ENCODE measurements around the gene SMIM22.

Gene SMIM22

DNA sequence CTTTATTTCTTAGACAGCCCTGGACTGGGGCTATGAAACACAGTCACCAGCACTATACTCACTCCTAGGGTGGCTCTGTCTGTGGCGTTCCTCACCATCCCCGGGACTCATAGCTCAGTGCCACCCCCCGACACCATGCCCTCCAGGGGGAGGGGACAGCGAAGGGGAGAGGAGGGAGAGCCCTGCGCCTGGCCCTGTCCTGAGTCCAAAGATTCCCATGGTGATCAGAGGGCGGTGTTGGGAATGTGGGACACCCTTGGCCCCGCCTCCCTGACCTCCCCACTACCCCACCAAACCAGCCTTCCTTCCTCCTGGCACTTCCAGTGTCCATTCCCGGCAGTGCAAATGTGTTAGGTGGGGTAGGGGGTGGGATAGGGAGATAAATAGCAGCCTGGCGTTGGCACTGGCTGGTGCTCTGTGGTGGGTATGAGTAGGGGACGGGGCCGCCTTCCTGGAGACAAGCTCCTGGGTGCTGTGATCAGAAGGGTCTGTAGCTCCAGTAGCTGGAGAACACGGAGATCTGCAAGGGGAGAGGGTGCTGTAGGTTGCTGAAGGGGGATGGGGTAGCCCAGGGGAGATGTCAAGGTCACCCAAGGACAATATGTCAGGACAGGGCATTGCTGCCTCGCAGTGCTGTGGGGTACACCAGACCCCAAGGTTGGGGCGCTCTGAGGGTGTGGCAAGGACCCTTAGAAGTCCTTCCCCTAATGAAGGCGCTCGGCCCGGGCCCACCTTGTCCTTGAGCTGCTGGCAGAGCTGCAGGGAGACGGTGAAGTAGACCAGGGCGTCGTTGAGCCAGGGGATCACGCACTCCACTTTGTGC lies 2.0 kb downstream of the SMIM22 start:
- no peaks in the 10 kb centered on the region for H3K9me3 ChIP-seq (ENCODE audit: low read depth, low read length)
- H3K36me3 ChIP-seq (ENCODE audit: insufficient read depth, low read length): no peaks in the 10 kb centered on the region
- H3K27ac ChIP-seq: no peak overlapping the region
- H3K9ac ChIP-seq (ENCODE audit: insufficient read length): no peak overlapping the region
- TF ChIP-seq POLR2AphosphoS5 (IDR thresholded peaks at IDR 0.05; ENCODE audit: borderline replicate concordance, low read depth, low read length): no peak
- TF ChIP-seq FOXP2 (optimal IDR thresholded peaks at IDR 0.05; ENCODE audit: control extremely low read depth, extremely low read length, insufficient read depth): no peak
- no peak for TF ChIP-seq EZH2 (IDR thresholded peaks at IDR 0.05)
- no peak overlapping the region for H3K4me3 ChIP-seq
- DNase-seq (ENCODE audit: low read depth, low spot score): no peak

DNA sequence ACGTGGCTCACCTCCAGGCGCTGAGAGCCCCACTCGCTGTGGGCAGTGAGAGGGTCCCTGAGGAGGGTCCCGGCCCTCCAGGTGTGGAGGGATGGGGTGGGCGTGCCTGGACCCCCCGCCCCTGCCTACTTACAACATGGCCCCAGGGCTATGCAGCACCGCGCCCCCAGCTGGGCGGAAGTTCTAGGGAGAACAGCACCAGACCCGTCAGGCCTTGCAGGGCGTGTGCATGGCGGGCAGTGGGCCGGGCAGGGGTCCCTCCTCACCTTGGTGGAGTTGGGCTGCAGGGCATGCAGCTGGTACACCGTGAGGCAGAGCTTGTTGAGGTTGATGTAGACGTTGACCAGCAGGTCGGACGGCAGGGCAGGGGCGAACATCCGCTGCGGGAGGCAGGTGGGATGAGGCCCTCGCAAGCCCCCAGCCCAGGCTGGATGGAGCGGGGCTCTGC lies 2.7 kb downstream of the SMIM22 start:
- Histone ChIP-seq H3K36me3 (ENCODE audit: insufficient read depth, low read length) (no peaks in the 10 kb centered on the region), H3K9ac (ENCODE audit: insufficient read length) (no peak overlapping the region), H3K9me3 (ENCODE audit: low read depth, low read length) (no peaks in the 10 kb centered on the region), H3K4me3 (no peak overlapping the region), H3K27ac (no peak overlapping the region)
- no peak for DNase-seq (ENCODE audit: low read depth, low spot score)
- no peak for TF ChIP-seq FOXP2 (optimal IDR thresholded peaks at IDR 0.05; ENCODE audit: control extremely low read depth, extremely low read length, insufficient read depth)
- TF ChIP-seq POLR2AphosphoS5 (IDR thresholded peaks at IDR 0.05; ENCODE audit: borderline replicate concordance, low read depth, low read length): no peak
- TF ChIP-seq EZH2 (IDR thresholded peaks at IDR 0.05): no peak

DNA sequence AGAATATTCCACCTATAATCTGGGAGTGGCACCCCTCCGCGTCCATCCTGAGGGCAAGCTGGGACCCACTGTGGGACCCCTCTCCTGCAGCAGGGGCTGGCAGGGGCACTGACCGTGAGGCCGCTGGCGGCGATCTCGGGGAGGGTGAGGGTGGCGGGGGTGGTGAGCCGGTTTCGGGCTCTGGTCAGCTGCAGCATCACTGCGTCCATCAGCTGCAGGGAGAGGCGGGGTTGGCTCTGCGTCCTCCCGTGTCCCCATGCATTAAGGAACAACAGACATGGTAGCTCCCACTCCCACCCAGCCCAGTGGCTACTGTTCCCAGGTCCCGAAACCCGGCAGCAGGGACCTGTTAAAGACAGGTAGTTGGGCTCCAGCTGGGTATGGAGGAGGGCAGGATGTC lies 3.3 kb downstream of the SMIM22 start:
- Histone ChIP-seq H3K36me3 (ENCODE audit: insufficient read depth, low read length) (no peaks in the 10 kb centered on the region), H3K9ac (ENCODE audit: insufficient read length) (no peak overlapping the region), H3K9me3 (ENCODE audit: low read depth, low read length) (no peaks in the 10 kb centered on the region), H3K4me3 (no peak overlapping the region), H3K27ac (no peak overlapping the region)
- TF ChIP-seq POLR2AphosphoS5 (IDR thresholded peaks at IDR 0.05; ENCODE audit: borderline replicate concordance, low read depth, low read length) (no peak), EZH2 (IDR thresholded peaks at IDR 0.05) (no peak), FOXP2 (optimal IDR thresholded peaks at IDR 0.05; ENCODE audit: control extremely low read depth, extremely low read length, insufficient read depth) (no peak)
- DNase-seq (ENCODE audit: low read depth, low spot score): no peak

DNA sequence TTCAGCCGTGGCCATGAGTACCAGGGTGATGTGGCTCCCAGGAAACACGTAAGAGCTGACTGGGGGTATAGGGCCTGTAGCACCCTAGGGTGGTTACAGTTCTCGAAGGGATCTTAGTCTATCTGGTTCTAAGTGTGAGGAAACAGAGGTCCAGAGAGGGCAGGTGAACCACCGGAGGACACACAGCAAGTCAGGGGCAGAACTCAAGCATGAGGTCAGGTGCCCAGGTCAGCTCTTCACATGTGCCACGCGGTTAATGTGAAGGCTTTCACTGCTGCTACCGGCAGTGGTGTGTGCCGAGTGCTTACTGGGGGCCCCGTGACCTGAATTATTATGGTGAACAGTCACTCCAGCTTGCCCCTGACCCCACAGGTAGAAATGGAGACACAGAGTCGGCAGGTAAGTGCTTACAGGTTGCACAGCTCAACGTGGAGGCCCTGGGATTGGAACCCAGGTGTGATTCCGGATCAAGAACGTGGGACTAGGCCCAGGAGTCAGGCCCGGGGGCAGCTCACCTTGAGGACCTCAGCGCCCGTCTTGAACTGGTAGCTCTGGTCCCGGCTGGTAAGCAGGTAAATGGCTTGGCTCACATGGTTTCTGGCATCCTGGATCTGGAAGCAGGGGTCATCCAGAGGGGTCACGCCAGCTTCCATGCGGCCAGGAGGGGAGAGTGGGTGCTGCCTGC lies 4.1 kb downstream of the SMIM22 start:
- H3K27ac ChIP-seq: no peak overlapping the region
- no peak for DNase-seq (ENCODE audit: low read depth, low spot score)

DNA sequence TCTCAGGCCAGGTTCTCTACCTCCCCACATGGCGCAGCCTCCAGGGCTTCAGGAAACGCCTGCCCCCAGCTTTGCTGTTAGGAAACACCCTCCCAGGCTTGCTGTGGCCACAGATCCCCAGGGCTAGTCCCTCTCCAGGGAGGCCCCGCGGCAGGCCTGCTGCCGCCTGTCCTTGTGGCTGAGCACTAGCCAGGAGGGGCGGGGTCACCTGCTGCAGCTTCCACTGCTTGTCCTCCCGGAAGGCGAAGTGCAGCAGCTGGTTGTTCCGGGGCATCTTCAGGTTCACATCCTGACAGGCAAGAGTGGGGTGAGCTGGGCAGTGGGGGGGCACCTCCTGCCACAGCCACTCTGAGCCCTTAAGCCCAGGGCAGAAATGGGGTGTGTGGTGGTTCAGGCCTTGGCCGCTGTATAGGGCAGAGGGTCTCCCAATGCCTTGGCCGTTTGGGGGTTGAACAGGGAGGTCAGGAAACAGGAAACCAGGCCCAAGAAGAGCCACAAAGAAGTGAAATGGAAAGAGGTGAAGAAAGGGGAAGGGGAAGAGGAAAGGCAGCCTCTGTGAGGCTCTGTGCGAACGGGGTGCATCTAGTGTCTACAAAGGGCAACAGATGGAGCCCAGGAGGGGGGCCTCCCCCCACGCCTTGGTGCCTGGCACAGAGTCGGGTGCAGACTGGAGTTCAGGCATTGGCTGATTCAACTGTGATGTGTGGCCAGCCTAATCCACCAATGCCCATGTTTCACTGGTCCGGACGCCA lies 5.3 kb downstream of the SMIM22 start:
- Histone ChIP-seq H3K9me3 (ENCODE audit: low read depth, low read length) (no peaks in the 10 kb centered on the region), H3K9ac (ENCODE audit: insufficient read length) (no peak overlapping the region), H3K4me3 (no peak overlapping the region), H3K27ac (no peak overlapping the region), H3K36me3 (ENCODE audit: insufficient read depth, low read length) (peaks cover 13% of the 10 kb centered on the region; the same call in 1 of the 2 replicates)
- DNase-seq (ENCODE audit: low read depth, low spot score): no peak
- TF ChIP-seq EZH2 (IDR thresholded peaks at IDR 0.05): no peak
- no peak for TF ChIP-seq FOXP2 (optimal IDR thresholded peaks at IDR 0.05; ENCODE audit: control extremely low read depth, extremely low read length, insufficient read depth)
- no peak for TF ChIP-seq POLR2AphosphoS5 (IDR thresholded peaks at IDR 0.05; ENCODE audit: borderline replicate concordance, low read depth, low read length)

More for the DNA sequence above, 4.1 kb downstream of the SMIM22 start:
- H3K36me3 ChIP-seq (ENCODE audit: insufficient read depth, low read length): peaks cover 3% of the 10 kb centered on the region; the same call in 1 of the 2 replicates
- H3K9me3 ChIP-seq (ENCODE audit: low read depth, low read length): no peaks in the 10 kb centered on the region
- H3K4me3 ChIP-seq: no peak overlapping the region
- H3K9ac ChIP-seq (ENCODE audit: insufficient read length): no peak overlapping the region
- no peak for TF ChIP-seq POLR2AphosphoS5 (IDR thresholded peaks at IDR 0.05; ENCODE audit: borderline replicate concordance, low read depth, low read length)
- TF ChIP-seq FOXP2 (optimal IDR thresholded peaks at IDR 0.05; ENCODE audit: control extremely low read depth, extremely low read length, insufficient read depth): no peak
- no peak for TF ChIP-seq EZH2 (IDR thresholded peaks at IDR 0.05)

DNA sequence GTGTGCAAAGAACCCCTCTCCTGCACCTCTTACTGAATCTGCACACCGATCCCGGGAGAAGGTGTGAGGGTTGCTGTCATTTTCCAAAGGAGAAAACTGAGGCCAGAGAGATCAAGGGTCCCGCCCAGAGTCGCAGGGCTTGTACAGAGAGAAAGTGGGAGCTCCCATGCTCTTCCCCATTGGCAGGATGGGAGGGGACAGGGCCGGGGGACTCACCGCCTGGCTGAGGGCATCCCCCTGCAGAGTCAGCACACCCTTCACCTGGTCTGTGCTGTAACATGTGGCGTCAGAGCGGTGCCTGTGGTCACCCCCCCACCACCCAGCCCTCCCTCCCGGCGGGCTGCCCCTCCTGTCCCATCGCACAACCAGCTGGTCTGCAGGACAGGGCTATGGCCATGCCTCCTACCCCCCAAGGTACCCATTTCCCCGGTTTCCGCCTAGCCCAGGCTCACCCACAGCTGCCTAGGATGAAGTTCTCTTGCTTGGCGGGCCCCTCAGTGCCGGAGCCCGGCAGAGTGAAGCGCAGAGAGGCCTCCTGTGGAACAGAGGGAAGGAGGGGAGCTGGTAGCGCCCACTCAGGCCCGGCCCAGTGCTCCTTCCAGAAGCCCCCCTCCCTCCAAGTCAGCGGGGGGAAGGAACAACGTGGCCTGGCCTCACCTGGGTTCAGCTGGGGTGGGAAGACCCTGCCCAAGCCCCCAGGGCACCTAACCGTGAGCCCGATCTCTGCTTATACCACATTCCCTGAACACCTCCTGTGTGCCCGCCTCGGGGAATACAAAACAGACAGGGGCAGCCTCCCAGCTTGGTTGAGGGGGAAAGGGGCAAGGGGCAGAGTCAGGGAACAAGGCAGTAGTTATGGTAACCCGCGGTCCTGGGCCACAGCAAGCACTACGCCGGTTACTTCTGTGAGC lies 6.1 kb downstream of the SMIM22 start:
- Histone ChIP-seq H3K36me3 (ENCODE audit: insufficient read depth, low read length) (peaks cover 13% of the 10 kb centered on the region; the same call in 1 of the 2 replicates), H3K9me3 (ENCODE audit: low read depth, low read length) (no peaks in the 10 kb centered on the region), H3K4me3 (peak overlapping the region; percentile 96), H3K9ac (ENCODE audit: insufficient read length) (no peak overlapping the region), H3K27ac (no peak overlapping the region)
- DNase-seq (ENCODE audit: low read depth, low spot score): no peak
- no peak for TF ChIP-seq POLR2AphosphoS5 (IDR thresholded peaks at IDR 0.05; ENCODE audit: borderline replicate concordance, low read depth, low read length)
- no peak for TF ChIP-seq EZH2 (IDR thresholded peaks at IDR 0.05)
- TF ChIP-seq FOXP2 (optimal IDR thresholded peaks at IDR 0.05; ENCODE audit: control extremely low read depth, extremely low read length, insufficient read depth): no peak

DNA sequence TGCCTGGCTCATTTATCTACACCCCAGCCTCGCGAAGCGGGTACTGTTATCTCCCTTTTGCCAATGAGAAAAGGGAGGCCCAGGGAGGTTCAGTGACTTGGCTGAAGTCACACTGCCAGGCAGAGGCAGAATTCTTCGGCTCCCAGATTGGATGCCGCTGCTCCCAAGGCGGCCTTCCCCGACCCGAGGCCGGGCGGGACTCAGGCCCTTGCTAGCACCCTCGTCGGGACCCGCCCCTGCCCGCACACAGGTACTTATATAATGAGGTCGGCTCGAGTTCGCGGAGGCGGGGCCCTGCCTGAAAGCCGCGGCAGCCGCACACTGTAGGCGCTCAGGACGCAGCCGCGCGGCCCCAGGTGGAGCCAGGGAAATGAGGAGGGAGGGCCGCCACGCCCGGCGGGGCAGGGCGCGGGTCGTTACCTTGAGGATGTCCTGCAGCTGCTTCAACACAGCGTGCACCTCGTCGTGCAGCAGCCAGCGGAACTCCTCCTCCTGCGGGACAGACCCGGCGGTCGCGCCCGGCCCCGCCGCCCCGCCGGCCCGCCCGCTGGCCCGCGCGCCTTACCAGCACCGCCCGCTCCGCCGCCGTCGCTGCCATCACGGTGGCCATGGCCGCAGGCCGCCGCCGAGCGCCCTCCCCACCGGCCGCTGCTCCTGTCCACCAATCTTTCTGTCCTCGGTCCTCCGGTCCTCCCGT lies 6.9 kb downstream of the SMIM22 start, which contains the start of gene ROGDI:
TSS of gene ROGDI (minus strand) at position 672 of the 697 bp plus-strand sequence. CDS start at position 610, 62 bp downstream.
- H3K9ac ChIP-seq (ENCODE audit: insufficient read length): peak within 1 kb of the TSS; percentile 43
- DNase-seq (ENCODE audit: low read depth, low spot score): no peak
- H3K4me3 ChIP-seq: peak within 1 kb of the TSS; percentile 96
- H3K27ac ChIP-seq: no peak within 1 kb of the TSS
- TF ChIP-seq FOXP2 (optimal IDR thresholded peaks at IDR 0.05; ENCODE audit: control extremely low read depth, extremely low read length, insufficient read depth) (no peak), POLR2AphosphoS5 (IDR thresholded peaks at IDR 0.05; ENCODE audit: borderline replicate concordance, low read depth, low read length) (no peak), EZH2 (IDR thresholded peaks at IDR 0.05) (no peak)
- H3K9me3 ChIP-seq (ENCODE audit: low read depth, low read length): no peaks in the 10 kb centered on the region
- peaks cover 13% of the 10 kb centered on the region; the same call in 1 of the 2 replicates for H3K36me3 ChIP-seq (ENCODE audit: insufficient read depth, low read length)

Measured in SK-N-MC (cell line).